Activated B cell treated with CpG ODN at 0.5 μM for 24 hours (primary cell): Measurements from ENCODE around the gene OGDH. TPM values are rescaled to one million over a fixed set of nuclear protein-coding genes. Genes with fewer than 3 reads are reported as not detected.

Source experiments
- ATAC-seq: fragments of 200-7000 bp; cut with Tn5 transposase; one replicate; pipeline ENCODE4 v1.10.0; 2021; ENCODE audit warnings: low read depth, mild to moderate bottlenecking, moderate library complexity
- CTCF ChIA-PET: fragments of 350-600 bp; sonication (Branson Sonifier 250); formaldehyde crosslinking; loops from one replicate; lab custom pipeline; 2021; ENCODE audit warnings: antibody characterized with exemption; lab: Charles Lee
- POLR2A ChIA-PET: fragments of 350-600 bp; sonication (Branson Sonifier 250); formaldehyde crosslinking; loops from one replicate; lab custom pipeline; 2021; ENCODE audit warnings: antibody characterized with exemption; lab: Charles Lee
- DNase-seq: peaks from one replicate; pipeline ENCODE4 v3.0.0; 2022
- H3K27ac Mint-ChIP-seq: one replicate; pipeline ENCODE4 v1.8.0; 2020; ENCODE audit warnings: mixed read lengths
- H3K27me3 Mint-ChIP-seq: one replicate; pipeline ENCODE4 v1.8.0; 2021; ENCODE audit warnings: mixed read lengths
- H3K36me3 Mint-ChIP-seq: one replicate; pipeline ENCODE4 v1.8.0; 2021; ENCODE audit warnings: low read depth, mixed read lengths
- H3K4me1 Mint-ChIP-seq: one replicate; pipeline ENCODE4 v1.8.0; 2021; ENCODE audit warnings: mixed read lengths
- H3K4me3 Mint-ChIP-seq: one replicate; pipeline ENCODE4 v1.8.0; 2020; ENCODE audit warnings: mild to moderate bottlenecking, mixed read lengths
- H3K9me3 Mint-ChIP-seq: one replicate; pipeline ENCODE4 v1.8.0; 2020; ENCODE audit warnings: mixed read lengths
- CTCF ChIP-seq: fragments of 200-600 bp; IDR thresholded peaks from one replicate; pipeline ENCODE4 v1.8.0; 2022; ENCODE audit warnings: antibody characterized with exemption, mild to moderate bottlenecking
- intact Hi-C: fragments of 100-400 bp; cut with micrococcal nuclease; formaldehyde crosslinking; loops from one replicate; pipeline ENCODE4 v1.15.1; 2024
- total RNA-seq: library from RNA; stranded (reverse); gene quantifications from 2 replicates; pipeline ENCODE4 v1.2.3, GENCODE V29; 2022

Gene OGDH
- total RNA-seq, 1 donor from 2014 or later: 81.7 TPM

GRCh38 chr7:44655341-44655740 is 48.9 kb downstream of the OGDH start:
- Mint-ChIP-seq H3K27ac (no peak overlapping the region), H3K36me3 (peaks cover 61% of the 10 kb centered on the region), H3K4me1 (no peaks in the 10 kb centered on the region), H3K27me3 (no peaks in the 10 kb centered on the region), H3K9me3 (peaks cover 8% of the 10 kb centered on the region), H3K4me3 (no peak overlapping the region)
- ChIA-PET CTCF (no interaction called here), POLR2A (interaction anchor here (0.7 kb wide), 1 partner anchor 142 kb away, joined by 4 read pairs; no protein-coding TSS in a partner anchor)
- intact Hi-C loops: no loop called here
- DNase-seq (no peak), ATAC-seq (no peak)
- no peak for TF ChIP-seq CTCF

- DNase-seq (no peak), ATAC-seq (no peak)
- Mint-ChIP-seq H3K27me3 (no peaks in the 10 kb centered on the region), H3K4me1 (no peaks in the 10 kb centered on the region), H3K36me3 (peaks cover 66% of the 10 kb centered on the region), H3K9me3 (peaks cover 18% of the 10 kb centered on the region), H3K27ac (no peak overlapping the region), H3K4me3 (no peak overlapping the region)
- ChIA-PET POLR2A (interaction anchor here (0.5 to 0.7 kb wide), 3 partner anchors 9 to 49 kb away, joined by 3 to 6 read pairs (median 3); no protein-coding TSS in a partner anchor), CTCF (no interaction called here)
- intact Hi-C loops: no loop called here
- no peak for TF ChIP-seq CTCF
These were observed 52.6 kb downstream of the OGDH start for GRCh38 chr7:44658979-44659378.

GRCh38 chr7:44661233-44661632 is 54.8 kb downstream of the OGDH start:
- Mint-ChIP-seq H3K9me3 (peaks cover 18% of the 10 kb centered on the region), H3K27ac (no peak overlapping the region), H3K36me3 (peaks cover 66% of the 10 kb centered on the region), H3K4me3 (no peak overlapping the region), H3K4me1 (peaks cover 2% of the 10 kb centered on the region), H3K27me3 (no peaks in the 10 kb centered on the region)
- ChIA-PET POLR2A (no interaction called here), CTCF (no interaction called here)
- TF ChIP-seq CTCF: no peak
- intact Hi-C loops: no loop called here
- no peak for DNase-seq
- ATAC-seq: no peak

GRCh38 chr7:44664780-44665461 is 58.5 kb downstream of the OGDH start:
- H3K4me1 Mint-ChIP-seq: peaks cover 6% of the 10 kb centered on the region
- H3K4me3 Mint-ChIP-seq: no peak overlapping the region
- POLR2A ChIA-PET: no interaction called here
- H3K27me3 Mint-ChIP-seq: no peaks in the 10 kb centered on the region
- ATAC-seq (no peak), DNase-seq (no peak)
- TF ChIP-seq CTCF: no peak
- intact Hi-C loops: no loop called here
- CTCF ChIA-PET: no interaction called here
- H3K9me3 Mint-ChIP-seq: peaks cover 12% of the 10 kb centered on the region
- H3K36me3 Mint-ChIP-seq: peaks cover 59% of the 10 kb centered on the region
- no peak overlapping the region for H3K27ac Mint-ChIP-seq

GRCh38 chr7:44665531-44666213 is 59.2 kb downstream of the OGDH start:
- no peak overlapping the region for H3K4me3 Mint-ChIP-seq
- ChIA-PET POLR2A (no interaction called here), CTCF (no interaction called here)
- H3K4me1 Mint-ChIP-seq: peaks cover 6% of the 10 kb centered on the region
- peaks cover 8% of the 10 kb centered on the region for H3K9me3 Mint-ChIP-seq
- TF ChIP-seq CTCF: no peak
- H3K27ac Mint-ChIP-seq: no peak overlapping the region
- no peak for ATAC-seq
- no peaks in the 10 kb centered on the region for H3K27me3 Mint-ChIP-seq
- DNase-seq: no peak
- H3K36me3 Mint-ChIP-seq: peaks cover 55% of the 10 kb centered on the region
- intact Hi-C loops: no loop called here
